Stimulated activated CD4-positive, alpha-beta T cell treated with anti-CD3 and anti-CD28 coated beads, Interleukin-12 subunit alpha, Interleukin-12 subunit beta, amount 100 ng/mL, for 4 hours (primary cell): ENCODE measurements around the gene GPD2.
"Not testable (repeated sequence)": the region's sequence is repeated elsewhere in the genome, so short reads cannot be mapped to it uniquely, and the experiment has no call there.

Experiments
- DNase-seq: peaks from one replicate; pipeline ENCODE4 v3.0.0-alpha.2; 2020

Gene GPD2

DNA sequence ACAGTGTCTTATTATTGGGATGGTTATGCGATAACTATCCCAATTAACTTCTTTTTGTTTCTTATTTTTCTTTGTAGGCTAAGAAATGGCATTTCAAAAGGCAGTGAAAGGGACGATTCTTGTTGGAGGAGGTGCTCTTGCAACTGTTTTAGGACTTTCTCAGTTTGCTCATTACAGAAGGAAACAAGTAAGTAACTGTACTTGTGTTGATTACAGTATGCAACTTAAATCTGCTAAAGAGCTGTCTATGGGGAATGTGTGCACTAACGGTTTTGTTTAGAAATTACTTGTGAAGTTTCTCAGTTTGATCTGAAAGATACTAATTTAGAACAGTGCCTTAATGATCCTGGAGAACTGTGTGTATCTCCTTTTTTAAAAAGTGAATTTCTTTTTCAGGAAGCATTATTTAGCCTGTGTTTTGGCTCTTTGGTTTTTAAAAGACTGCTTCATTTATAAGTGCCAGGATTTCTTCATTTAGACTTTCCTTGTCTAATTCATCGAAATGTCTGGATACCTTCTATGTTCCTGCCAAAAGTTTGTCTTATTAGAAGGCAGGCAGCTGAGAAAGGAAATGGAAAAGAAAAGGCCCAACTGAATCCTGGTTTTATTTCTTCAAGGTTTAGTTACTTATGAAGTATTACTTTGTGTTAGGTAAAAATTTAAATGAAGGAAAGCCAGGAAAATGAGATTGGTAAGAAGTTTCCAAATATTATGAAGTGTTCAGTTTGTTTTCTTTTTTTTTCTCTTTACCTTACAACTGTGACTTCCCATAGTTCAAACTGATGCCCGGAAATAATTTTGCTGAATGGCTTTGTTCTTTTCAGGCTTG lies 40.1 kb downstream of the GPD2 start:
- DNase-seq = no peak

DNA sequence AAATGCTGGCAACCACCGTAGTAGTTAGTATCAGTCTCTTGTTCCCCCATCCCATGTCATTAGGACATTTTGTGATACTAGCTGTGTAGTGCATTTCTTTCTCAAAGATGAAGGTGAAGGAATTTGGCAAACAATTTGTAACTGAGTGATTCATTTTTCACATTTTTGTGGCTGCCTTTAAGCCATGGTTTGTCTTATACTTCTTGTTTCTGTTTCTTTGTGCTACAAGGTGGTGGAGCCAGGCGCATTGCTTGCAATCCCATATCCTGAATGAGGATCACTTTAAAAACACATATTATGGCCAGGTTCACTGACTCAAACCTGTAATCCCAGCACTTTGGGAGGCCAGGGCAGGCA lies 40.6 kb downstream of the GPD2 start:
- no peak for DNase-seq

DNA sequence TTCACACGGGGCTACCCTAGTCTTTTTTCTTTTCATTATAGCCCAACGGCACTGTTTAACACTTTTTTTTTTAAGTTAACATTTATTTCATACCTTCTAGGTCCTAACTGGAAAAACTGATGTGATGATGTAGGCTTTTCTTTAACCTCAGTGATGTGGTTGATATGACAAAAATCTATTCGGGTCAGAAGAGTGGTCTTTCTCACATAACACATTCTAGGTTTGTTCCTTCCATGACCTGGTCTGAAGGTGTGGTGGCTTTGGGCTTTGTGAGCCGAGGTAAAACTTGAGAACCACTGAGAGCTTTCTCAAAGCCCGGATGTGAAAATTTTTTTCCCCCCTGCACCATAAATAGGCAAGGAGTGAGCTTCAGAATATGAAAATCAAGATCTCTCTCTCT lies 44.2 kb downstream of the GPD2 start:
- DNase-seq = no peak

DNA sequence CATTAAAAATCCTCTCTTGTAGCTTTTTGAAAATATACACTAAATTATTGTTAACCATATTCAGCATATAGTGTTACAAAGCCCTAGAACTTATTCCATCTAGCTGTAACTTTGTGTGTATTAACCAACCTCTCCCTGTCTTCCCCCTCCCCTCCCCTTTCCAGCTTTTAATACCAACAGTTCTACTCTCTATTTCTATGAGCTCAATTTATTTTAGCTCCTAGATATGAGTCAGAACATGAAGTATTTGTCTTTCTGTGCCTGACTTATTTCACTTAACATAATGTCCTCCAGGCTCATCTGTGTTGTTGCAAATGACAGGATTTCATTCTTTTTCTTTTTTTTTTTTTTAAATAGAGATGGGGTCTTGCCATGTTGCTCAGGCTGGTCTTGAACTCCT lies 45.1 kb downstream of the GPD2 start:
- no peak for DNase-seq

DNA sequence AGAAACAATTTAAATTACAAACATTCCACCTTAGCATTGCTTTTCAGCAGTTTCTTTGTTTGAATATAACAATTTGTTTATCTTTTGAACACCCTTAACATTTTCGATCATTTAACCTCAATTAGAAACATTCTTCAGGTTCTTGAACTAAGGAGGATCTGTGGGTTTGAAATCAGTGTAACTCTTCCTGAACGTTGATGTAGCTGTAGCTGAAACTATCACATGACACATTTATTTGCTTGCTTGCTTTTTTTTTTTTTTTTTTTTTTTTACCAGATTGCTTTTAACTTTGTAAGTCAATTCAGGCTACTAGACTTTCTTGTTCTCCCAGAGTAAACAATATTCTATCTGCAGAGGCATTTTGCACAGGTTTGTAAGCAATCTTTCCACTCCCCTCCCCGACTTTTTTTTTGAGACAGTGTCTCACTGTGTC lies 47.6 kb downstream of the GPD2 start:
- DNase-seq = no peak

DNA sequence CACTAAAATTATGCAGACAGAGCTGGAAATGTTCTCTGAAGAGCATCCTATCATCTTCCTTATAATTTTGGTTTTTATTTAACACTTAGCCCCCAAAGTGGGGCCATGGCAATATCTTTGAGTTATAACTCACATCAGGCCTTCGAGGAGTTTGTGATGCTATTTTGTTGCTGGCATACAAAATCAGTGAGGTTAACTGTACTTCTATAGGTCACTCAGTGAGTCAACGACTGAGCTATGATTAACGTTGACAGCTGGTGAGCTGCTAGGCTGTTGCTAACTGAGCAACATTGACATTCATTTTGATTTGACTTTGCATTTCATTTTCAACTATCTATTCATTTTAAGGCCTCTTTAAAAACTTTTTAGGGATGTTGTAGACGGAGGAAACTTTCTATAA lies 50.0 kb downstream of the GPD2 start:
- DNase-seq = no peak

DNA sequence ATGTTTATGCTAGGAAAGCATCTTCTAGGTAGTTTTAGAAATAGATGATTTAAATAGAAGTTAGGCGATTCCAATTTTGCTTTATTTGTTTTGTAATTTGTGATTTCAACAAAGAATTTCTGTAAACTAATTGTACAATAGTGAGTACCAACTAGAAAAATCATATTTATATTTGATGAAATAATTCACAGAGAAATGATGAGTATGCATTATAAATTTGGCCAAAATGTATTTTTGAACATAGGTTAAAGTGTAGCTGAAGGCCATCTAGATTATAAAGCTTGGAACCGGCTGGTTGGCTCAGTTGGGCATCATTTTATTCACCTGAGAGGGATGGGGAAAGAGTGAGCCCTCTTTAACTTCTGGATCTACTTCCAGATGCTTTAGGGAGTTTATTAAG lies 50.4 kb downstream of the GPD2 start:
- no peak for DNase-seq

DNA sequence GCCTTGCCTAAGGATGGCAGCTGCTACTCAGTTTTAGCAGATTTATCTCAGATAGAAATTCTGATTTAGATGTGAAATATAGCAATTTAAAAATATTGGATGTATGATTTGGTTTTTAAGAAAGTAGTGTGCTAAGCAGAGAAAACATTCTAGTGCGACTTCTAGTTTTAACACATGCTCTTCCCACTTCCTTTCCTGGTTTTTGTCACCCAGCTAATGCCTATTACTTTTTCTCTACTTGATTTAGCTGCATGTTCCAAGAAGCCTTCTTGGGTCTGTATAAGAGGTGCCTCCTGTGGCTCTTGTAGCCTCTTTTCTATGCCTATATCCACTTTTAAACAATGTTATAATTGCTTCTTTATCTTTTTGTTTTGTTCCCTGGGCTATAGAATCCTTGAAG lies 53.0 kb downstream of the GPD2 start:
- no peak for DNase-seq

DNA sequence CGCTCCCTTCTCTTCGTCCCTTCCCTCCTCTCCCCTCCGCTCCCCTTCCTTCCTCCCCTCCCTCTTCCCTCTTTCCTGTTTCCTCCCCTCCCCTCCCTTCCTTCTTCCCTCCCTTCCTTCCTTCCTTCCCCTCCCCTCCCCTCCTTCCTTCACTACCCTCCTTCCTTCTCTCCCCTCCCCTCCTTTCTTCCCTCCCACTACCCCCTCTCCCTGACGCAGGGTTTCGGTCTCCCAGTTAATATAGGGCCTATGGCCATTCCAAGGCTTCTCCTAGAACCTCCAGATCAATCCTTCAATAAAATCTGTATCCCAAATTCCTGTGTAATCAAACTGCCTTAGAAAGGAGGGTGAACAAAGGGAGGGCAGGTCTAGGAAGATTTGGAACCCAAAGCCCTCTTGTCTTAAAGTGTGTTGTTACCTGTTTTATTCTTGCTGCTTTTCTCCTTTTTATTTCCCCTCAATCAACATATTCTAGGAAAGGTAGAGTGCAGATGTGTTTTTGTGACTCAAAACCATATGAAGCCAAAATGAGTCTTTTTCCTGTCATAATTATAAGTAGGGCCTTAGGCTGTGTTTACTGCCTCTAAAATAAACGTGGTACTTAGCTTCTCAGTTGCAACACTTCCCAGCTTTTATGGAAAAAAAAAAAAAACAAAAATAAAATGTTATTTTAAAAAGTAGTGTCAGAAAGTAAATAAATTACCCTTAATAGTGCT lies 53.7 kb downstream of the GPD2 start:
- no peak for DNase-seq

DNA sequence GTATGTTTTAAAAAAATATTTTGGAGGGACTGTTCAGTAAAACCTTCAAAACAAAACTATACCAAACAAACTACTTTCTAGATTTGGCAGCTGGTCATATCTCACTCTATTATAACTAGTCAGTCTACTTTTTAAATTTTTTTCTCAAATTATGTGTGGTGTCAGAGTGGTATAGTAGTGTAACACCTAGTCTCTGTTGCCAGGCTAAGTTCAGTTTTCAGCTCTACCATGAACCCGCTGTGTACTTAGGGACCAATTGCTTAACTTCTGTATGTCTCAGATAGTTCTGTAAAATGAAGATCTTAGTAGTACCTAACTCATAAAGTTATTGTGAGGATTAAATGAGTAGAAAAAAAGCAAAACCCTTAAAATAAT lies 54.3 kb downstream of the GPD2 start:
- no peak for DNase-seq

DNA sequence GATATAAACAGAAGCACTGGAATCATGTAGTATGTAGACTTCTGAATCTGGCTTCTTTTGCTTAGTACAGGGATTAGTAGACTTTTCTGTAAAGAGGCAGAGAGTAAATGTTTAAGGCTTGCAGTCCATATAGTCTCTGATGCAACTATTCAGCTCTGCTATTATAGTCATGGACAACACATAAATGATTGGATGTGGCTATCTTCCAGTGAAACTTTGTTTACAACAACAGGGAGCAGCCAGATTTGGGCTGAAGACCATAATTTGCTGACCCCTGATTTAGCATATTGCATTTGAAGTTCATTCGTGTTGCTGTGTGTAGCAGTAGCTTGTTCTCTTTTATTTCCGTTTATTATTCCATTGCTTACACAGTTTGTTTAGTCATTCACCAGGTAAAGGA lies 55.0 kb downstream of the GPD2 start:
- no peak for DNase-seq

DNA sequence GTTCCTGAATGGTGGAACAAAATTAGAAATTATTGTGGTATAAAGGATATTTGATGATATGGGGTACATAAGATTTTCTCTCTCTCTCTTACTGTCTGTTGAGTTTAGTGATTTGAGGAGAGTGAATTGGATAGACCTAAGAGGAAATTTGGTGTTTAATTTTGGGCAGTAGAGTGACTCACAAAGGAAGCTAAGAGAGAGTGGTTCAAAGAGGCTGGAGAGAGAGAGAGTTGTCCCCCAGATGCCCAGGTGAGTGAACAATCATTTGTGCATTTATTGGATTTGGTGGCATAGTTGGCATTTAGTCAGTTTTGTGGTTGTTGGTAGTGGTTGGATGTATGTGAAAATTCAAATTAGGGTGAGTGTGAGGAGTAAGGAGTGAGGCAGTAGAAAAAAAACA lies 56.8 kb downstream of the GPD2 start:
- no peak for DNase-seq

DNA sequence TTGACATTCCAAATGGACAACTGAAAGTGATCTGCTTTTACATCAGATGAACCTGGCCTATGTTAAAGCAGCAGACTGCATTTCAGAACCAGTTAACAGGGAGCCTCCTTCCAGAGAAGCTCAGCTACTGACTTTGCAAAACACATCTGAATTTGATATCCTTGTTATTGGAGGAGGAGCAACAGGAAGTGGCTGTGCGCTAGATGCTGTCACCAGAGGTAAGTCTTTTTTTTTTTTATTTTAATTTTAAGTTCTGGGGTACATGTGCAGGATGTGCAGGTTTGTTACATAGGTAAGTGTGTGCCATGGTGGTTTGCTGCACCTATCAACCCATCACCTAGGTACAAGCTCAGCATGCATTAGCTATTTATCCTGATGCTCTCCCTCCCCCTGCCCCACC lies 59.8 kb downstream of the GPD2 start:
- not testable (repeated sequence) for DNase-seq

DNA sequence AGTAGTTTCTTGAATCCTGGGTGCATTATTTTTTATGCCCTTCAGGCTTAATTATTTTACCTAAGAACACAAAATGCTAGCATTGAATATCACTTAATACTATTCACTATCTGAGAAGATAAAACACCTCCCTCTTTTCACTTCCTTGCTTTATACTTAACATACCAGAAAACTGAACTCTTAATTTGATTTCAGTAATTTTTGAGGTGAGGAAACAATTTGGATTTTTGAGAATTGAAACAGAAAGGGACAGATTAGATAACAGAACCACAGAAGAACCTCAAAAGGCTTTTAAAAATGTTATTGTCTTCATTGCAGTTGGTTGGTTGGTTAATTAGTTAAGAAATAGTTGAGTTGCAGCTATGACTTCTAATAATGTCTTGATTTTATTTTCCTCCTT lies 69.5 kb downstream of the GPD2 start:
- no peak for DNase-seq

DNA sequence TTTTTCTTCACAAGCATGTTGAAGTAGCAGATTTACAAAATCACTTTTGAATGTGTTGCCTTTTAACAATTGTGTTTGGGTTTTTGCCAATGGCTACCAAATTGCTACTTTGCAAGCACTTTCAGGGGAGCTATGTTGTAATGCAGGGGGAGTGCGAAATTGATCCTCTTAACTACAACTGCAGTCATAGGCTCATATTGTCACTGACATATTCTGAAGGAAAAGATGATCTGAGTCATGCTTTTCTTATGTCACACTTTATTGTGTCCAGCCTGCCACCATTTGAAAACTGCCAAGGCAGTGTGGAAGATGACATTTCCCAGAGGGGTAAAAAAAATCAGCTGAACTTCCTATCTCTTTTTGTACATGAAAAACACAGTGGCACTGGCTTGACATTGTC lies 74.9 kb downstream of the GPD2 start:
- no peak for DNase-seq

DNA sequence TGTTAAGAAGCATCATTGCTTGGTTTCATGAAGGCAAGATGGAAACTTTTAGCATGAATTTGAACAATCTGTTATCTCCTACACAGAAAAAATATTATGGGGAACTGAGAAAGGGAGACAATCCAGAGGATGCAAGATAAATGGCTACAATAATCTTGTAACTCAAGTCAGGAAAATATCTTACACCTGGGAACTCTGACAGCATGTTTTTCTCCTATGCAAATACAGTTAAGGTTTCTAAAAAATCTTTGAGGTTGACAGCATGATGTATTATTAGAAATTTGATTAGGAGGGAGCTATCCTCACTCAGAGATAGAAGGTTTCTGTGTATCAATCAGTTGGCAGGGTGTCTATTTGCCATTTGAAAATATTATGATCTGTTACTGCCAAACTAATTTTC lies 75.6 kb downstream of the GPD2 start:
- no peak for DNase-seq

DNA sequence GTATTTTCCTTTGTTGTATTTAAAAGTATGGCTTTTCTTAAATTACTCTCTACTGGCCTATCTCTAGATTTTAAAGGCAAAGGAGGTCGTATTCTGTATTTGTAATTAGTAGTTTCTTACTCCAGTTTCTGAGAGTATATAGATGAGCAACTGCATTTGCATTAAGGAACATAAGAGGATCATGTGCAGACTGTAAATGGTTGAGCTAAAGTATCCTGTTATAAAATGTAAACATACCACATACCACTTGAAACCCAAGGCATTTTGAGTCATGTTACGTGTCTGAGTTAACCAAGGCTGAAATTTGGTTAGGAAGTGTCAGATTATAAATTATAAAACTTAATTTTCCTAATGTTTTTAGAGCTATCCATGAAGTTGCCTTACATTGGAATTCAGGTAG lies 76.3 kb downstream of the GPD2 start:
- no peak for DNase-seq

DNA sequence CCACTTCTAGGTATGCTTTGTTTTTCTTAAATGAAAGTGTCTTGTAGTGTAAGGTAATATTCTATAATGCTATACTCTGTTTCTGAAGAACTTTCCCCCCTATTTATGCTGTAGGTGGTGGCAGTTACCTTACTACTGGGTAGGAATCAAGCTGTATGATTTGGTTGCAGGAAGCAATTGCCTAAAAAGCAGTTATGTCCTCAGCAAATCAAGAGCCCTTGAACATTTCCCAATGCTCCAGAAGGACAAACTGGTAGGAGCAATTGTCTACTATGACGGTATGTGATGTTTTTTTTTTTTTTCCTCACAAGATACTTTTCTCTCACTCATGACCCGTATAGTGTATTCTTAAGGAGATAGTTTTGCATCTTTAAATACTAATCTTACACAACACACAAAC lies 77.0 kb downstream of the GPD2 start:
- DNase-seq = no peak

DNA sequence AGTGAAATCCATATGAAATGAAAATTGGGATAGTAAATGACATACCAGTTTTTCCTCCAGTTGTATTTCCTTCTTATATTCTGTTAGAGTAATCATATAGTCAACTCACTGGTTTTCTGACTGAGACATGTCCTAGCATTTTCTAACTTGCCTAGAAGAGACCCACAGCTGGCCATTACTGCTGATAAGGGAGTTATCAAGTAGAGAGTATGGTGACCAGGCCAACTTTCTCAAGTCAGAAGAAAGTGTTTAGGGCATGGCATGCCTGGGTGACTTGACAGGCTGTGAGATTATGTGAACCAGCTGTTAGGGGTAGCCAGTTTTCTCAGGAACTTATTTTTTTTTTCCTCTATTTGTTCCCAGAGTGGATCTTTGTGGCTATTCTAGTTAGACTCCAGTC lies 81.2 kb downstream of the GPD2 start:
- no peak for DNase-seq

DNA sequence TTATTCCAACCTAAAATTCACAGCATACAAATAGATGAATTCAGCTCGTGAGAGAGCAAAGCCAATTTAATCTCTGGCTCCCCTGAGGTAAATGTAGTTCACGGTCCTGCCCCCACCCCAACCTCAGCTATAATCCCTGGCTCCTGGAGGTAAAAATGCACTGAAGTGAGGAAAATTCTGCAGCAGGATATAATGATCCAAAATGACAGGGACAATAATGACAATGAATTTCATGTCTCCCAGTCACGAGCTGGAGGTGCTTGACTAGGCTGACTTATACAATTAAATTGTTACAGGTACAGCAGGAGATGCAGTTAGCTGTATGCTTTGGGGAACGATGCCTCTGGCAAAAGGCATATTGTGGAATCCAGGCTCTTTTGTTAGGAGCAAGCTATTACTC lies 82.0 kb downstream of the GPD2 start:
- no peak for DNase-seq

DNA sequence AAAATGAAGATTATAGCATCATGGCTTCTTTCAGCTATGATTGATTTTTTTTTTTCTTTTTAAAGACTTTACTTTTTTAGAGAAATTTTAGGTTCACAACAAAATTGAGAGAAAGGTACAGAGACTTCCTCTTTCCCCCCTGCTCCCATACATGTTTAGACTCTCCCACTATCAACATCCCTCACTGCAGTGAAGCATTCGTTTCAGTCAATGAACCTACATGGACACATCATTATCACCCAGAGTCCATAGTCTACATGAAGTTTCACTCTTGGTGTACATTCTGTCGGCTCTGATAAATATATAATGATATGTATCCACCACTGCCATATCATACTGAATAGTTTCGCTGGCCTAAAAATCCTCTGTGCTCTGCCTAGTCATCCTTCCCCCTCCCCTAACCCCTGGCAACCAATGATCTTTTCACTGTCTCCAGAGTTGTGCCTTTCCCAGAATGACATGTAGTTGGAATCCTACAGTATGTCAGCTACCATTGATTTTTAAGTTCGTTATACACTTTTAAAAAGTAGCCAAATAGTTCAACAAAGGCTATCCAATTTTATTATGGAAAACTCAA lies 86.8 kb downstream of the GPD2 start:
- no peak for DNase-seq

DNA sequence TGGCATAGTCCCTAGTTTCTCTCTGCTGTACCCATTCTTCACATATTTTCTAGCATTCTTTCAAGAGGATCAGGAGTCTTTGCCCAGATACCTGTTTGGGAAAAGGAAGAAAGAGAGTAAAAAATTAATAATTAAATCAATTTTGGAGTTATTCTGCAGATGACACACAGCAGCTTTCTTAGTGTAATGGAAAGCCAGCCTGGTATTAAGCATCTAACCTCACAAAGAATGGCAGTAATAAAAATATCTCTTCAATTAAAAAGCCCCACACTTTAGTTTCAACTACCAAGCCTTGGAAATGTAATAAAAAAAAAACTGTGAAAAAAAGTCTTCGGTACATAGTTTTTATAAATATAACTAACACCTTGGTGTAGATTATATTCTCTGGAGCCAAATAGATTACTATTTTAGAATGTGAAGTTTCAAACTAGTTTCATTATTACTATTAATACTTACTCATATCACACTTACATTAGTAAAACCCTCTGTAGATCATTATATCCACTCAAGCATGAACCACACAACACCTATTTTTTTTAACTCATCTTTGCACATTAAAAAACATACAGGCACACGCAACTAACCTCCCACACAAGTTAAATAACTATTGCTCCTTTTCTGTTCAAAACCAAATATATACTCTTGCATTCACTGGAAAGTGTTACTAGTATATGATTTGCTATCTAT lies 90.9 kb downstream of the GPD2 start:
- no peak for DNase-seq

DNA sequence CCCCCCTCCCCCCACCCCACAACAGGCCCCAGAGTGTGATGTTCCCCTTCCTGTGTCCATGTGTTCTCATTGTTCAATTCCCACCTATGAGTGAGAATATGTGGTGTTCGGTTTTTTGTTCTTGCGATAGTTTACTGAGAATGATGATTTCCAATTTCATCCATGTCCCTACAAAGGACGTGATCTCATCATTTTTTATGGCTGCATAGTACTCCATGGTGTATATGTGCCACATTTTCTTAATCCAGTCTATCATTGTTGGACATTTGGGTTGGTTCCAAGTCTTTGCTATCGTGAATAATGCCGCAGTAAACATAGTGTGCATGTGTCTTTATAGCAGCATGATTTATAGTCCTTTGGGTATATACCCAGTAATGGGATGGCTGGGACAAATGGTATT lies 92.4 kb downstream of the GPD2 start:
- not testable (repeated sequence) for DNase-seq

DNA sequence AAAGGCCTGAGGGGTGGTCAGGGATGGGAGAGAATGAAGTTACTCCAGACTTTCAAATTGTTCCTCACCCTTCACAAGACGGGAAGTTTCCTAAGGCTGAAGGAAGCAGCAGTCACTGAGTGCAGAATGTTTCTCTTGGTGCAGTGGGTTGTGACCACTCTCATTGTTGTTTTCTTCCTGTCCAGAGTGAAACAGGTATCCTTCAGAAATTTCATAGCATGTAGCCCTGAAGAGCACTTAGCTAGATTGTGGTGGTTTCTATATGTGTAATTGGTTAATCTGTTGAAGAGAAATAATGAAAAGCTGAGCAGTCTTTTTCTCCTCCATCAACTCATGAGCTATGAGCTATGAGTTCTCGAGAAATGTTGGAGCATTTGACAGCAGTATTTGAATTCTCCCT lies 96.8 kb downstream of the GPD2 start:
- no peak for DNase-seq
